ENCODE results near the gene EFEMP2.
A peak's percentile ranks its signal among the peaks of the same experiment; 100 is the strongest.

The EFEMP2 gene

GRCh38 chr11:65872586-65873317 lies at the start of gene EFEMP2:
TSS of gene EFEMP2 (minus strand) at chr11:65872800. CDS start at chr11:65872354, 446 bp downstream.
- DNase-seq (ENCODE audit: low spot score): no peak

GRCh38 chr11:65921876-65922275 lies 49.3 kb upstream of the EFEMP2 start:
- DNase-seq (ENCODE audit: low spot score): no peak

- DNase-seq (ENCODE audit: low spot score): no peak
These were observed 48.5 kb upstream of the EFEMP2 start for GRCh38 chr11:65921033-65921555.

GRCh38 chr11:65920372-65920802 lies 47.8 kb upstream of the EFEMP2 start:
- no peak for DNase-seq (ENCODE audit: low spot score)

- DNase-seq (ENCODE audit: low spot score): peak; percentile 48
These were observed 47.2 kb upstream of the EFEMP2 start for GRCh38 chr11:65919573-65920371.

GRCh38 chr11:65919141-65919572 lies 46.6 kb upstream of the EFEMP2 start, which contains the start of gene DRAP1:
TSS of gene DRAP1 (plus strand) at chr11:65919426. CDS start at chr11:65919502, 76 bp downstream.
- DNase-seq (ENCODE audit: low spot score): peak; percentile 98

- no peak for DNase-seq (ENCODE audit: low spot score)
These were observed 45.9 kb upstream of the EFEMP2 start, which contains the start of gene C11orf68 for GRCh38 chr11:65918211-65919140. TSS of gene C11orf68 (minus strand) at chr11:65919062. CDS start at chr11:65919031, 31 bp downstream.

- no peak for DNase-seq (ENCODE audit: low spot score)
These were observed 45.0 kb upstream of the EFEMP2 start for GRCh38 chr11:65917434-65918210.

- DNase-seq (ENCODE audit: low spot score): no peak
These were observed 44.5 kb upstream of the EFEMP2 start for GRCh38 chr11:65917077-65917433.

GRCh38 chr11:65916391-65916790 lies 43.8 kb upstream of the EFEMP2 start:
- DNase-seq (ENCODE audit: low spot score): no peak

- DNase-seq (ENCODE audit: low spot score): no peak
These were observed 43.2 kb upstream of the EFEMP2 start for GRCh38 chr11:65915821-65916251.

- DNase-seq (ENCODE audit: low spot score): no peak
These were observed 42.7 kb upstream of the EFEMP2 start for GRCh38 chr11:65915101-65915820.

- no peak for DNase-seq (ENCODE audit: low spot score)
These were observed 40.2 kb upstream of the EFEMP2 start for GRCh38 chr11:65912845-65913244.

GRCh38 chr11:65911682-65912568 lies 39.3 kb upstream of the EFEMP2 start:
- DNase-seq (ENCODE audit: low spot score): no peak

- no peak for DNase-seq (ENCODE audit: low spot score)
These were observed 35.3 kb upstream of the EFEMP2 start for GRCh38 chr11:65907878-65908277.

- DNase-seq (ENCODE audit: low spot score): no peak
These were observed 34.0 kb upstream of the EFEMP2 start for GRCh38 chr11:65906602-65907001.

- no peak for DNase-seq (ENCODE audit: low spot score)
These were observed 31.1 kb upstream of the EFEMP2 start for GRCh38 chr11:65903715-65904114.

GRCh38 chr11:65903068-65903481 lies 30.5 kb upstream of the EFEMP2 start:
- DNase-seq (ENCODE audit: low spot score): no peak

- DNase-seq (ENCODE audit: low spot score): no peak
These were observed 28.2 kb upstream of the EFEMP2 start for GRCh38 chr11:65900899-65901180.
